ENCODE measurements around the gene MSANTD2.

Gene MSANTD2

GRCh38 chr11:124742555-124742954 lies 57.7 kb downstream of the MSANTD2 start:
- DNase-seq (ENCODE audit: low read depth), result no peak
- TF ChIP-seq, protein P1, sequence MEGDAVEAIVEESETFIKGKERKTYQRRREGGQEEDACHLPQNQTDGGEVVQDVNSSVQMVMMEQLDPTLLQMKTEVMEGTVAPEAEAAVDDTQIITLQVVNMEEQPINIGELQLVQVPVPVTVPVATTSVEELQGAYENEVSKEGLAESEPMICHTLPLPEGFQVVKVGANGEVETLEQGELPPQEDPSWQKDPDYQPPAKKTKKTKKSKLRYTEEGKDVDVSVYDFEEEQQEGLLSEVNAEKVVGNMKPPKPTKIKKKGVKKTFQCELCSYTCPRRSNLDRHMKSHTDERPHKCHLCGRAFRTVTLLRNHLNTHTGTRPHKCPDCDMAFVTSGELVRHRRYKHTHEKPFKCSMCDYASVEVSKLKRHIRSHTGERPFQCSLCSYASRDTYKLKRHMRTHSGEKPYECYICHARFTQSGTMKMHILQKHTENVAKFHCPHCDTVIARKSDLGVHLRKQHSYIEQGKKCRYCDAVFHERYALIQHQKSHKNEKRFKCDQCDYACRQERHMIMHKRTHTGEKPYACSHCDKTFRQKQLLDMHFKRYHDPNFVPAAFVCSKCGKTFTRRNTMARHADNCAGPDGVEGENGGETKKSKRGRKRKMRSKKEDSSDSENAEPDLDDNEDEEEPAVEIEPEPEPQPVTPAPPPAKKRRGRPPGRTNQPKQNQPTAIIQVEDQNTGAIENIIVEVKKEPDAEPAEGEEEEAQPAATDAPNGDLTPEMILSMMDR (conservative IDR thresholded peaks at IDR 0.05; ENCODE audit: low read length), result no peak
- no peak overlapping the region for H3K4me3 ChIP-seq (ENCODE audit: low read length)

DNA sequence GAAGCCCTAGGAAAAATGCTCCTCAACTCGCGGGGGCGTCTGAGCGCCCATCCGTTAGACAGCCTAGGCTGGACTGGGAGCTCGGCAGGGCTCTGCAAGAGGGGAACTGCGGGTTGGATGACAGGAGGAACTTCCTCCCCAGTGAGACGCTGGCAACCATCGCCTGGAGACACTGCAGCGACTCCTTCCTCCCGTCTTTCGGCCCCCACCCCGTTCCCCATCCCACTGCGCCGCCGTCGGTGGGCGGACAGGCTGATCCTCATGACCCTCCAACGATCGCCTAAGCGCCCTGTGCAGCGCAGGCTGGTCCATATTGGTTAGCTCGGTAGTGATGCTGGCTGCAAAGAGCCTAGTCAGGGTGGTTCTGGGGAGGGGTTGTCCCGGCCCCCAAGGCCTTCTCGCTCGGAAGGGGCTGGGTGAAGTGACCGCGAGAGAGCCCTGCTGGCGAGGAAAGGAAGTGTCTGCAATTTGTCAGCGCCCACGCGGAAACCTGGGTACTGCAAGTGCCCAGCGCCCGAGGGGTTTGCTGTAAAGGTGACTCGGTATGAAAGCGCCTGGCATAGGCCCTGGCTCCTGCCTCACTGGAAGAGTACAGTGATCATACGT lies 59.8 kb downstream of the MSANTD2 start:
- peak overlapping the region; percentile 52 for H3K4me3 ChIP-seq (ENCODE audit: low read length)
- TF ChIP-seq, protein P1 (conservative IDR thresholded peaks at IDR 0.05; ENCODE audit: low read length), result peak; percentile 35
- no peak for DNase-seq (ENCODE audit: low read depth)

- TF ChIP-seq, protein P1 (conservative IDR thresholded peaks at IDR 0.05; ENCODE audit: low read length), result no peak
Measured at GRCh38 chr11:124739479-124740276, 60.5 kb downstream of the MSANTD2 start, which contains the start of gene NRGN. NRGN (plus strand) TSS chr11:124739942; CDS start chr11:124740085, 143 bp downstream.

DNA sequence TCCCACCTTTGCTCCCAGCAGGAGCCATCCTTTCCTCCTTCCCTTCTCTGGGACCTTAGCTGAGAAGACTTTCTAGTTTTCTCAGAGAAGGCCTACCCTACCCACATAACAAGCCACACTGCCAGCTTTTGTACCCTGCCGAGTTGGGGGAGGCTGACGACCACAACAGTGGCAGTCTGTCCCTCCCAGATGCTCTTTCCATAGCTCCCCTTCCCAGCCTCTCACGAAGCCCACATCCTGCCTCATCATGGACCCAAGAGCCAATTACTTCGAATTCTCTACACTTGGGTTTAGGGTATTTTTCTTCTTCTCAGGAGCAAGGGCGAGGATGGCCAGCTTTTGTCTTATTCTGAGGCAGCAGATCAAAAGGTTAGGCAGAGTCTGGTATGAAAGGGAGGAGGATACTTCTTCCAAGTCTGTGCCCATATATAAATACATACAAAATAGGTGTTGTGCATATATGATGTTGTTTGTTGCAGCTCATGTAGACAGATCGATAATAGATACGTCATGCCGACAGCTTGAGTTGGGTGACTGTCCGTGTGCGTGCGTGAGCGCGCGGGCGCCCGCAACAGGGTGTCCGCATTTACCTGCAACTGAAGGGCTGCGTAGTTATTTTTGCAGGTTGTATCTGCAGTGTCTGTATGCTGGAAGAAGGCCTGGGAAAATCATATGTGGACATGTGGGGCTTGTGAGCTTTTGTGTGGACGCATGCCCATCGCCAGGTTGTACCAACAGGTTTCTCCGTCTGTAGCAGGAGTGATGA lies 61.3 kb downstream of the MSANTD2 start:
- no peak for DNase-seq (ENCODE audit: low read depth)
- peak overlapping the region; percentile 55 for H3K4me3 ChIP-seq (ENCODE audit: low read length)
- TF ChIP-seq, protein P1 (conservative IDR thresholded peaks at IDR 0.05; ENCODE audit: low read length), result no peak

More at GRCh38 chr11:124739479-124740276, 60.5 kb downstream of the MSANTD2 start, which contains the start of gene NRGN:
- peak; percentile 76 for DNase-seq (ENCODE audit: low read depth)
- peak within 1 kb of the TSS; percentile 55 for H3K4me3 ChIP-seq (ENCODE audit: low read length)

DNA sequence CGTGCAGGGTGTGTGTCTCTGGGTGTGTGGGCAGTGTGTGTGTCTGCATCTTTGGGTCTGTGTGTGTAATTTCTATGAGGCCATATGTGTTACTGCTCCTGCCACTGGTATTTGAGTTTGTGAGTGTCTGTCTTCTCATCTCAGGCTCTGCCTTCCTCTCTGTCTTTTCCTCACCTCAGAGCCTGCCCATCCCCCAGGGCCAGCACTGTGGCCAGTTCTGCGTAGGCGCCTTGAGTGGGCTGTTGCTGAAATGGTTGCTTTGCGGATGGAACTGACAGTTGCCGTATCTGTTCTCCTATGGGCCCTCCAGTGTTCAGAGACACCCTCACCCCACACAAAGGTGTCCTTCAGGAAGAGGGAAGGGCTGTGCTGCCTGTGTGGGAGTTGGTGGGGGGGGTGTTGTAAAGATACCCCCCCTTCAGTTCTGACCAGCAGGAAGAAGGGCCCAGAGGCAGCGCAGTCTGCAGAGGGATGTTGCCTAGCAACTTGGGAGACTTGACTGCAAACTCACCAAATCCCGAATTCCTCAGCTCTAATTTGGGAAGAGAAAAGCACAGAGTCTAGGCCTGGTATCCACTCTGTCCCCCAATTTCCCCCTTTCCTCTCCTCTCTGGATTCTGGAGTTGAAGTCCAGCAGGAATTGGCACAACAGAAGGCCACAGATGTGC lies 62.4 kb downstream of the MSANTD2 start:
- no peak for DNase-seq (ENCODE audit: low read depth)
- H3K4me3 ChIP-seq (ENCODE audit: low read length), result no peak overlapping the region
- TF ChIP-seq, protein P1 (conservative IDR thresholded peaks at IDR 0.05; ENCODE audit: low read length), result no peak

DNA sequence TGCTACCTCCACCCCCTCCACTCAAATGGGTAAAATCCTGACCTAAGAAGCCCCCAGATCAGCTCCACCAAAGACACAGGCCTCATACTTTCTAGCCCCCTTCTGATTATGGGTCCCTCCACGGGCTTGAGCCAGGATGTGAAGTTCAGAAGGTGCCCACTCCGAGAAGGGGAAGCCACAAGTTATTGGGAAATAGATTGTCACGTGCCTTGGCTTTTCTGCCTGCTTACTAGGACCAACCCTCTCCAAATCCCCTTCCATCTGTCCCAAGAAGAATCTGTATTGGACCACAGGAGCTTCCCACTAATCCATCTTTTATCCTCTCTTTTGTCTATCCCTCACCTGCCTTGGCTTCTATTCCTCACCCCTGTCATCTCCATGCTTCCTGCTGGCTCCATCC lies 63.5 kb downstream of the MSANTD2 start:
- no peak for DNase-seq (ENCODE audit: low read depth)
- H3K4me3 ChIP-seq (ENCODE audit: low read length), result no peak overlapping the region
- TF ChIP-seq, protein P1 (conservative IDR thresholded peaks at IDR 0.05; ENCODE audit: low read length), result no peak

Data from AG10803 (cell line).